Neural cell (in vitro differentiated cells): Measurements from ENCODE around the gene HOXB5. TPM values are rescaled to one million over a fixed set of nuclear protein-coding genes. Genes with fewer than 3 reads are reported as not detected.

Source experiments
- H2AFZ ChIP-seq: fragments of 200-600, 300-800 bp; sonication (generic), shearing (Covaris generic); 2 replicates; pipeline ENCODE4 v1.6.0; 2014; ENCODE audit warnings: low read depth, mild to moderate bottlenecking, antibody characterized with exemption, low read length, moderate library complexity
- H3F3A ChIP-seq: fragments of 200-600 bp; shearing (Covaris generic); 2 replicates; pipeline ENCODE4 v1.6.1; 2016; ENCODE audit warnings: mild to moderate bottlenecking, moderate library complexity, mixed read lengths, antibody characterized with exemption, low read length; ENCODE audit not compliant: insufficient read depth, poor library complexity, severe bottlenecking
- H3K27ac ChIP-seq: fragments of 200-600, 300-800 bp; sonication (generic), shearing (Covaris generic); 2 replicates; pipeline ENCODE4 v1.5.1; 2014; ENCODE audit warnings: mild to moderate bottlenecking, low read length, moderate library complexity
- H3K27me3 ChIP-seq: fragments of 300-800, 200-600 bp; sonication (generic), shearing (Covaris generic); 2 replicates; pipeline ENCODE4 v1.6.0; 2014; ENCODE audit warnings: mild to moderate bottlenecking, low read depth, low read length, moderate library complexity; ENCODE audit not compliant: insufficient read depth
- H3K36me3 ChIP-seq: fragments of 300-800, 200-600 bp; sonication (generic), shearing (Covaris generic); 2 replicates; pipeline ENCODE4 v1.5.1; 2014; ENCODE audit warnings: mild to moderate bottlenecking, antibody characterized with exemption, low read length, moderate library complexity; ENCODE audit not compliant: insufficient read depth
- H3K4me2 ChIP-seq: fragments of 300-800, 200-600 bp; sonication (generic), shearing (Covaris generic); 2 replicates; pipeline ENCODE4 v1.6.0; 2014; ENCODE audit warnings: mild to moderate bottlenecking, low read length
- H3K4me3 ChIP-seq: fragments of 300-800, 200-600 bp; sonication (generic), shearing (Covaris generic); 2 replicates; pipeline ENCODE4 v1.5.1; 2014; ENCODE audit warnings: mild to moderate bottlenecking, low read length, moderate library complexity
- H3K79me2 ChIP-seq: fragments of 200-600 bp; shearing (Covaris generic); replicated peaks from 2 replicates; pipeline ENCODE4 v1.6.0; 2014; ENCODE audit warnings: mild to moderate bottlenecking, low read length, moderate library complexity; ENCODE audit not compliant: insufficient read depth
- H3K9ac ChIP-seq: fragments of 300-800, 200-600 bp; sonication (generic), shearing (Covaris generic); 2 replicates; pipeline ENCODE4 v1.6.1; 2016; ENCODE audit warnings: mild to moderate bottlenecking, low read length, mixed read lengths
- H3K9me2 ChIP-seq: fragments of 200-600 bp; shearing (Covaris generic); 2 replicates; pipeline ENCODE4 v1.6.1; 2016; ENCODE audit warnings: mild to moderate bottlenecking, low read length, mixed read lengths; ENCODE audit not compliant: insufficient read depth
- H3K9me3 ChIP-seq: fragments of 200-600, 300-800 bp; sonication (generic), shearing (Covaris generic); 2 replicates; pipeline ENCODE4 v1.6.1; 2016; ENCODE audit warnings: mild to moderate bottlenecking, mixed run types, low read length, moderate library complexity, mixed read lengths
- H4K20me1 ChIP-seq: fragments of 200-600 bp; shearing (Covaris generic); 2 replicates; pipeline ENCODE4 v1.6.1; 2016; ENCODE audit warnings: mild to moderate bottlenecking, mixed run types; ENCODE audit not compliant: insufficient read depth
- CTCF ChIP-seq: fragments of 450-650 bp; IDR thresholded peaks from 2 replicates; pipeline ENCODE4 v1.5.1; 2014; ENCODE audit warnings: antibody characterized with exemption, mild to moderate bottlenecking, moderate library complexity; ENCODE audit not compliant: poor library complexity, severe bottlenecking
- EP300 ChIP-seq: fragments of 450-650 bp; conservative IDR thresholded peaks from 2 replicates; pipeline ENCODE4 v1.6.1; 2014; ENCODE audit warnings: antibody characterized with exemption, mild to moderate bottlenecking, moderate library complexity; ENCODE audit not compliant: poor library complexity, severe bottlenecking
- EZH2 ChIP-seq: fragments of 200-600, 300-800 bp; shearing (Covaris generic), sonication (generic); IDR thresholded peaks from 2 replicates; pipeline ENCODE4 v1.6.1; 2014; ENCODE audit warnings: antibody characterized with exemption, low read length, borderline replicate concordance, mild to moderate bottlenecking; ENCODE audit not compliant: insufficient read depth, poor library complexity, severe bottlenecking
- POLR2AphosphoS5 ChIP-seq: IDR thresholded peaks from 2 replicates; pipeline ENCODE4 v1.6.1; 2012
- RAD21 ChIP-seq: fragments of 450-650 bp; conservative IDR thresholded peaks from 2 replicates; pipeline ENCODE4 v1.6.1; 2014; ENCODE audit warnings: antibody characterized with exemption, mild to moderate bottlenecking, moderate library complexity
- REST ChIP-seq: IDR thresholded peaks from 2 replicates; pipeline ENCODE4 v1.6.1; 2012; ENCODE audit warnings: borderline replicate concordance
- SMC3 ChIP-seq: fragments of 450-650 bp; conservative IDR thresholded peaks from 2 replicates; pipeline ENCODE4 v1.6.1; 2014; ENCODE audit warnings: antibody characterized with exemption, mild to moderate bottlenecking, moderate library complexity; ENCODE audit not compliant: poor library complexity
- TAF1 ChIP-seq: IDR thresholded peaks from 2 replicates; pipeline ENCODE4 v1.6.1; 2012; ENCODE audit warnings: low read depth
- polyA plus RNA-seq: library from polyadenylated mRNA; depleted of rRNA; stranded (reverse); fragments of >200 nt; gene quantifications from 2 replicates; pipeline ENCODE4 v1.2.3, GENCODE V29; 2014

Gene HOXB5
- polyA plus RNA-seq, 1 donor from 2014 or later, result not detected

- H3K27ac ChIP-seq, result no peak overlapping the region
- H3K4me3 ChIP-seq, result no peak overlapping the region
- no peaks in the 10 kb centered on the region for H3K9me3 ChIP-seq
- no peak overlapping the region for H3K9ac ChIP-seq
- no peak overlapping the region for H3K4me2 ChIP-seq
- H2AFZ ChIP-seq, result no peak overlapping the region
- no peaks in the 10 kb centered on the region for H3K79me2 ChIP-seq
- TF ChIP-seq SMC3 (no peak), EP300 (no peak), RAD21 (no peak), POLR2AphosphoS5 (no peak), REST (no peak), TAF1 (no peak)
- H3F3A ChIP-seq, result no peaks in the 10 kb centered on the region
- H3K27me3 ChIP-seq, result peaks cover 99% of the 10 kb centered on the region
- no peaks in the 10 kb centered on the region for H3K36me3 ChIP-seq
- H4K20me1 ChIP-seq, result no peaks in the 10 kb centered on the region
- no peaks in the 10 kb centered on the region for H3K9me2 ChIP-seq
Observed at GRCh38 chr17:48565022-48565554, 28.5 kb downstream of the HOXB5 start.

GRCh38 chr17:48564188-48565021, 29.2 kb downstream of the HOXB5 start:
- Histone ChIP-seq H4K20me1 (no peaks in the 10 kb centered on the region), H3K9ac (no peak overlapping the region), H3K4me3 (no peak overlapping the region), H2AFZ (no peak overlapping the region), H3K27me3 (peaks cover 99% of the 10 kb centered on the region), H3F3A (no peaks in the 10 kb centered on the region), H3K27ac (no peak overlapping the region), H3K79me2 (no peaks in the 10 kb centered on the region), H3K4me2 (no peak overlapping the region), H3K9me3 (no peaks in the 10 kb centered on the region), H3K9me2 (no peaks in the 10 kb centered on the region), H3K36me3 (no peaks in the 10 kb centered on the region)
- TF ChIP-seq SMC3, result no peak
- no peak for TF ChIP-seq CTCF
- peak; percentile 88 for TF ChIP-seq EZH2
